Lung (tissue), 12 donors: Measurements from ENCODE around the gene KCNJ6. TPM values are rescaled to one million over a fixed set of nuclear protein-coding genes. Genes with fewer than 3 reads are reported as not detected.

ENCODE experiments used
- ATAC-seq: fragments of 200-7000 bp; cut with Tn5 transposase; one replicate; pipeline ENCODE4 v1.9.1; 2020; ENCODE audit warnings: moderate number of reproducible peaks; ENCODE audit not compliant: insufficient read depth, low FRiP score
- DNase-seq, 3 donors: peaks; one replicate each; pipeline ENCODE4 v3.0.0-alpha.2; 2013 to 2017
- H3K27ac ChIP-seq, 2 donors: one replicate each; pipeline ENCODE4 v1.5.1; 2013; ENCODE audit warnings: mild to moderate bottlenecking in 2 of 2, moderate library complexity in 2 of 2, control low read depth in 1 of 2, inconsistent platforms in 1 of 2, low read depth in 1 of 2, low read length in 1 of 2
- H3K27me3 ChIP-seq, 3 donors: one replicate each; pipeline ENCODE4 v1.5.1; 2013; ENCODE audit warnings: low read length in 2 of 3; ENCODE audit not compliant: control insufficient read depth in 3 of 3, insufficient read depth in 3 of 3
- H3K36me3 ChIP-seq, 4 donors: one replicate each; pipeline ENCODE4 v1.5.1; 2013; ENCODE audit warnings: low read length in 4 of 4, mild to moderate bottlenecking in 1 of 4, moderate library complexity in 1 of 4; ENCODE audit not compliant: control insufficient read depth in 4 of 4, insufficient read depth in 4 of 4
- H3K4me1 ChIP-seq, 5 donors: one replicate each; pipeline ENCODE4 v1.5.1; 2013; ENCODE audit warnings: low read length in 5 of 5, mild to moderate bottlenecking in 2 of 5, moderate library complexity in 1 of 5; ENCODE audit not compliant: control insufficient read depth in 5 of 5, insufficient read depth in 5 of 5
- H3K4me3 ChIP-seq: one replicate; pipeline ENCODE4 v1.5.1; 2013; ENCODE audit warnings: mild to moderate bottlenecking, control low read depth, moderate library complexity
- H3K9ac ChIP-seq, 2 donors: one replicate each; pipeline ENCODE4 v1.5.1; 2013; ENCODE audit warnings: low read length in 2 of 2, control low read depth in 1 of 2; ENCODE audit not compliant: insufficient read depth in 1 of 2
- H3K9me3 ChIP-seq, 4 donors: one replicate each; pipeline ENCODE4 v1.5.1; 2013; ENCODE audit warnings: low read length in 3 of 4, mild to moderate bottlenecking in 1 of 4, moderate library complexity in 1 of 4; ENCODE audit not compliant: control insufficient read depth in 4 of 4, insufficient read depth in 3 of 4
- CTCF ChIP-seq: IDR thresholded peaks from 2 replicates; pipeline ENCODE4 v1.5.1; 2012; ENCODE audit warnings: mild to moderate bottlenecking; ENCODE audit errors: control extremely low read depth, extremely low read depth
- WGBS, 2 donors: extraction: QIAGEN DNeasy Blood & Tissue Kit; methylation state at CpG; one replicate each; pipeline ENCODE4 v1.1.7; 2013; 5-methylcytosine and 5-hydroxymethylcytosine counted together
- polyA plus RNA-seq, 2 donors: library from polyadenylated mRNA; stranded (reverse); fragments of 200-250 nt; gene quantifications; one replicate each; pipeline ENCODE4 v1.2.1, GENCODE V29; 2013
- total RNA-seq, 2 donors: library from RNA; depleted of rRNA in 1 of 2; stranded (reverse); fragments of >200 nt in 1 of 2; gene quantifications; one replicate each; pipeline ENCODE4 v1.2.1, GENCODE V29; 2014 to 2021
- donor health status: control.
- donor health status: control.
- donor health status: Bipolar disorder and iron deficiency.
- donor health status: healthy.
- donor health status: DM: yes; HTN: yes; CAD: no.

KCNJ6 gene
- total and polyA plus RNA-seq, 4 donors: 0.01 to 0.31 (median 0.03) TPM

- no peaks in the 10 kb centered on the region for H3K27me3 ChIP-seq
- TF ChIP-seq CTCF: no peak
- H3K4me3 ChIP-seq: no peak overlapping the region
- no peak overlapping the region for H3K9ac ChIP-seq
- peaks cover 0 to 6% (median 0%) of the 10 kb centered on the region in 4 donors for H3K9me3 ChIP-seq
- no peak overlapping the region for H3K27ac ChIP-seq
- DNase-seq: no peak
- no peaks in the 10 kb centered on the region for H3K36me3 ChIP-seq
- no peak for ATAC-seq
- no peaks in the 10 kb centered on the region for H3K4me1 ChIP-seq
- WGBS, 2 donors: 94% methylated on average over 4 of the region's 4 CpGs
Measured at GRCh38 chr21:37936010-37936785, 19.9 kb upstream of the KCNJ6 start.

- ATAC-seq: no peak
Measured at GRCh38 chr21:37932936-37933335, 16.7 kb upstream of the KCNJ6 start.

GRCh38 chr21:37927711-37928110 lies 11.5 kb upstream of the KCNJ6 start:
- no peak overlapping the region for H3K27ac ChIP-seq
- H3K36me3 ChIP-seq: no peaks in the 10 kb centered on the region
- H3K27me3 ChIP-seq: peaks cover 0 to 4% (median 0%) of the 10 kb centered on the region in 3 donors
- peaks cover 0 to 3% (median under 1%) of the 10 kb centered on the region in 4 donors for H3K9me3 ChIP-seq
- ATAC-seq: no peak
- no peak for TF ChIP-seq CTCF
- no peaks in the 10 kb centered on the region for H3K4me1 ChIP-seq
- no peak overlapping the region for H3K9ac ChIP-seq
- H3K4me3 ChIP-seq: no peak overlapping the region
- no peak for DNase-seq
- WGBS, 2 donors: 74 to 80% methylated on average over 3 of the region's 3 CpGs

More at GRCh38 chr21:37932936-37933335, 16.7 kb upstream of the KCNJ6 start:
- 89 to 96% methylated on average over 2 of the region's 2 CpGs for WGBS, 2 donors
- H3K27ac ChIP-seq: no peak overlapping the region
- peaks cover 0 to 4% (median 0%) of the 10 kb centered on the region in 3 donors for H3K27me3 ChIP-seq
- H3K4me3 ChIP-seq: no peak overlapping the region
- DNase-seq: no peak
- H3K36me3 ChIP-seq: no peaks in the 10 kb centered on the region
- H3K9me3 ChIP-seq: peaks cover 0 to 4% (median 0%) of the 10 kb centered on the region in 4 donors
- H3K4me1 ChIP-seq: no peaks in the 10 kb centered on the region
- no peak for TF ChIP-seq CTCF
- no peak overlapping the region for H3K9ac ChIP-seq
